DND-41 (cell line): ENCODE results near the gene DRP2.

Source experiments
- CTCF ChIP-seq: IDR thresholded peaks from 2 replicates; pipeline ENCODE4 v1.5.1; 2012; ENCODE audit warnings: borderline replicate concordance, low read length, moderate library complexity, mild to moderate bottlenecking; ENCODE audit not compliant: poor library complexity, severe bottlenecking; ENCODE audit errors: extremely low read depth
- EZH2 ChIP-seq: IDR thresholded peaks from 3 replicates; pipeline ENCODE4 v1.6.1; 2012; ENCODE audit warnings: borderline replicate concordance, low read depth, mild to moderate bottlenecking, moderate library complexity, low read length, inconsistent platforms; ENCODE audit not compliant: severe bottlenecking

- TF ChIP-seq CTCF = peak; percentile 67
- TF ChIP-seq EZH2 = no peak
Observed at GRCh38 chrX:101287402-101287801, 67.8 kb downstream of the DRP2 start.
